K562 (cell line): ENCODE results near the gene SPTLC3.

Experiments used
- BCOR ChIP-seq: fragments of 450-650 bp; IDR thresholded peaks from 2 replicates; pipeline ENCODE4 v1.6.1; 2016
- ERF ChIP-seq: fragments of 450-650 bp; formaldehyde crosslinking; IDR thresholded peaks from 2 replicates; pipeline ENCODE4 v1.4.0; 2020; ENCODE audit warnings: mild to moderate bottlenecking, mixed read lengths
- EZH2 ChIP-seq: IDR thresholded peaks from 2 replicates; pipeline ENCODE4 v1.6.1; 2012; ENCODE audit warnings: low read depth, mild to moderate bottlenecking, inconsistent platforms, low read length, borderline replicate concordance
- NFIC ChIP-seq: fragments of 450-650 bp; IDR thresholded peaks from 2 replicates; pipeline ENCODE4 v1.6.1; 2017; ENCODE audit warnings: mild to moderate bottlenecking, inconsistent platforms
- POLR2AphosphoS2 ChIP-seq: IDR thresholded peaks from 2 replicates; pipeline ENCODE4 v1.6.1; 2012; ENCODE audit warnings: low read length, improper control_type of control experiment
- SAP30 ChIP-seq: fragments of 200-600 bp; sonication (generic); IDR thresholded peaks from 2 replicates; pipeline ENCODE4 v1.6.1; 2012; ENCODE audit warnings: borderline replicate concordance, low read depth, mild to moderate bottlenecking, moderate library complexity, low read length, control low read depth, inconsistent platforms; ENCODE audit not compliant: insufficient read depth, poor library complexity, severe bottlenecking
- TBP ChIP-seq: optimal IDR thresholded peaks from 2 replicates; pipeline ENCODE3; 2011; ENCODE audit warnings: low read depth, low read length, improper control_type of control experiment
- ZHX1 ChIP-seq: fragments of 150-350 bp; conservative IDR thresholded peaks from 2 replicates; pipeline ENCODE4 v1.6.1; 2014; ENCODE audit warnings: low read length
- ZZZ3 ChIP-seq: fragments of 450-650 bp; IDR thresholded peaks from 2 replicates; pipeline ENCODE4 v1.6.1; 2016; ENCODE audit warnings: antibody characterized with exemption, mild to moderate bottlenecking, moderate library complexity

- TF ChIP-seq SAP30 (no peak), BCOR (no peak), POLR2AphosphoS2 (no peak), ERF (CRISPR knock-in tag) (no peak), ZHX1 (no peak), EZH2 (no peak), NFIC (no peak), TBP (no peak), ZZZ3 (no peak)
Observed at GRCh38 chr20:12970372-12970821, 38.4 kb upstream of the SPTLC3 start.
